Activated CD8-positive, alpha-beta memory T cell treated with anti-CD3 and anti-CD28 coated beads, Interleukin-2, amount 10 ng/mL, durations not matched to agents 7 days and 5 days (primary cell): ENCODE measurements around the gene PIH1D1. TPM values are rescaled to one million over a fixed set of nuclear protein-coding genes. Genes with fewer than 3 reads are reported as not detected.
A peak's percentile ranks its signal among the peaks of the same experiment; 100 is the strongest.

Experiments used
- ATAC-seq: fragments of 150-1000 bp; cut with Tn5 transposase; one replicate; pipeline ENCODE4 v1.10.0; 2021; ENCODE audit warnings: moderate library complexity
- CTCF ChIA-PET: fragments of 350-600 bp; sonication (Branson Sonifier 250); formaldehyde crosslinking; loops from one replicate; lab custom pipeline; 2021; ENCODE audit warnings: antibody characterized with exemption; lab: Charles Lee
- DNase-seq: peaks from one replicate; pipeline ENCODE4 v3.0.0-alpha.2; 2020
- H3K27ac Mint-ChIP-seq: one replicate; pipeline ENCODE4 v1.8.0; 2021; ENCODE audit warnings: mild to moderate bottlenecking, mixed read lengths
- H3K27me3 Mint-ChIP-seq: one replicate; pipeline ENCODE4 v1.8.0; 2021; ENCODE audit warnings: mixed read lengths
- H3K36me3 Mint-ChIP-seq: one replicate; pipeline ENCODE4 v1.8.0; 2021; ENCODE audit warnings: mild to moderate bottlenecking, mixed read lengths
- H3K4me1 Mint-ChIP-seq: one replicate; pipeline ENCODE4 v1.8.0; 2021; ENCODE audit warnings: mixed read lengths
- H3K4me3 Mint-ChIP-seq: one replicate; pipeline ENCODE4 v1.8.0; 2021; ENCODE audit warnings: mild to moderate bottlenecking, moderate library complexity, mixed read lengths
- H3K9me3 Mint-ChIP-seq: one replicate; pipeline ENCODE4 v1.8.0; 2022; ENCODE audit warnings: low read depth, mixed read lengths
- total RNA-seq, 2 experiments: library from RNA; stranded (reverse); gene quantifications; one replicate each; pipeline ENCODE4 v1.2.3, GENCODE V29; 2021

Gene PIH1D1
- total RNA-seq, 2 experiments from 2014 or later, result 148 to 158 TPM

GRCh38 chr19:49489601-49490167 lies 38.1 kb upstream of the PIH1D1 start:
- peak; percentile 77 for DNase-seq
- CTCF ChIA-PET, result interaction anchor here (0.9 to 3.0 kb wide), 9 partner anchors 14 to 189 kb away, joined by 3 to 19 read pairs (median 6); partner anchors contain the start of genes FLT3LG, NOSIP and SCAF1
- peaks cover 57% of the 10 kb centered on the region for H3K4me1 Mint-ChIP-seq
- H3K27me3 Mint-ChIP-seq, result no peaks in the 10 kb centered on the region
- peaks cover 75% of the 10 kb centered on the region for H3K36me3 Mint-ChIP-seq
- ATAC-seq, result peak; percentile 16
- H3K9me3 Mint-ChIP-seq, result no peaks in the 10 kb centered on the region
- H3K4me3 Mint-ChIP-seq, result peak overlapping the region; percentile 98
- peak overlapping the region; percentile 94 for H3K27ac Mint-ChIP-seq

DNA sequence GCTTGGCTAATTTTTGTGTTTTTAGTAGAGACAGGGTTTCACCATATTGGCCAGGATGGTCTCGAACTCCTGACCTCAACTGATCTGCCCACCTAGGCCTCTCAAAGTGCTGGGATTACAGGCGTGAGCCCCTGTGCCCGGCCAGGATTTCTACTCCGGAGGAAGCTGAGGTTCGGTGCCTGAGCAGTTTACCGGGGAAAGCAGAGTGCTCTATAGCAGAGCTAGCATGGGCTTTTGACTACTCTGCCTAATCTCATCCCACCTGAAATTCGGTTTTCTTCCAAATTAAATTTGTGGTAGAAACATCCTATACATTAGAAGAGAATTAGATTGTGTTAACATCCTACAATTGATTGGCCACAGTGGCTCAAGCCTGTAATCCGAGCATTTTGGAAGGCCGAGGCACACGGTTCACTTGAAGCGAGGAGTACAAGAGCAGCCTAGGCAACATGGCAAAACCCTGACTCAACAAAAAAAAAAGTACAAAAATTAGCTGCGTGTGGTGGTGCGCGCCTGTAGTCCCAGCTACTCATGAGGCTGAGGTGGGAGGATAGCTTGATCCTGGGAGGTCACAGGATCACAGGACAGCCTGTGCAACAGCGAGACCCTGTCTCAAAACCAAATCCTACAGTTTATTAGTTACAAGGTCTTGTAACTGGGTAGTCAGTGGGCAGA lies 37.4 kb upstream of the PIH1D1 start:
- DNase-seq (no peak), ATAC-seq (no peak)
- Mint-ChIP-seq H3K36me3 (peaks cover 75% of the 10 kb centered on the region), H3K9me3 (no peaks in the 10 kb centered on the region), H3K4me1 (peaks cover 58% of the 10 kb centered on the region), H3K27me3 (no peaks in the 10 kb centered on the region), H3K4me3 (peak overlapping the region; percentile 98), H3K27ac (peak overlapping the region; percentile 94)
- CTCF ChIA-PET, result interaction anchor here (0.9 to 3.0 kb wide), 10 partner anchors 8 to 190 kb away, joined by 3 to 19 read pairs (median 6); partner anchors contain the start of genes NOSIP, PRMT1, RPS11 and SCAF1

GRCh38 chr19:49488046-49488862 lies 36.6 kb upstream of the PIH1D1 start:
- Mint-ChIP-seq H3K4me1 (peaks cover 54% of the 10 kb centered on the region), H3K36me3 (peaks cover 75% of the 10 kb centered on the region), H3K9me3 (no peaks in the 10 kb centered on the region), H3K27me3 (no peaks in the 10 kb centered on the region), H3K27ac (peak overlapping the region; percentile 94), H3K4me3 (peak overlapping the region; percentile 98)
- ATAC-seq (no peak), DNase-seq (no peak)
- CTCF ChIA-PET, result interaction anchor here (0.9 to 3.0 kb wide), 10 partner anchors 8 to 191 kb away, joined by 3 to 19 read pairs (median 6); partner anchors contain the start of genes PRMT1, PRR12, RPS11 and SCAF1

GRCh38 chr19:49487277-49488045 lies 35.8 kb upstream of the PIH1D1 start, which contains the start of gene RPL13A:
Gene RPL13A (plus strand): TSS chr19:49487608. CDS start chr19:49487630, 22 bp downstream.
- peak; percentile 88 for ATAC-seq
- H3K27ac Mint-ChIP-seq, result peak within 1 kb of the TSS; percentile 94
- peaks cover 46% of the 10 kb centered on the region for H3K4me1 Mint-ChIP-seq
- no peaks in the 10 kb centered on the region for H3K9me3 Mint-ChIP-seq
- CTCF ChIA-PET, result interaction anchor here (1.0 to 3.0 kb wide), 6 partner anchors 9 to 103 kb away, joined by 3 to 19 read pairs (median 10); partner anchors contain the start of genes PRR12 and RPS11
- peaks cover 67% of the 10 kb centered on the region for H3K36me3 Mint-ChIP-seq
- H3K4me3 Mint-ChIP-seq, result peak within 1 kb of the TSS; percentile 98
- H3K27me3 Mint-ChIP-seq, result no peaks in the 10 kb centered on the region
- peak; percentile 100 for DNase-seq

DNA sequence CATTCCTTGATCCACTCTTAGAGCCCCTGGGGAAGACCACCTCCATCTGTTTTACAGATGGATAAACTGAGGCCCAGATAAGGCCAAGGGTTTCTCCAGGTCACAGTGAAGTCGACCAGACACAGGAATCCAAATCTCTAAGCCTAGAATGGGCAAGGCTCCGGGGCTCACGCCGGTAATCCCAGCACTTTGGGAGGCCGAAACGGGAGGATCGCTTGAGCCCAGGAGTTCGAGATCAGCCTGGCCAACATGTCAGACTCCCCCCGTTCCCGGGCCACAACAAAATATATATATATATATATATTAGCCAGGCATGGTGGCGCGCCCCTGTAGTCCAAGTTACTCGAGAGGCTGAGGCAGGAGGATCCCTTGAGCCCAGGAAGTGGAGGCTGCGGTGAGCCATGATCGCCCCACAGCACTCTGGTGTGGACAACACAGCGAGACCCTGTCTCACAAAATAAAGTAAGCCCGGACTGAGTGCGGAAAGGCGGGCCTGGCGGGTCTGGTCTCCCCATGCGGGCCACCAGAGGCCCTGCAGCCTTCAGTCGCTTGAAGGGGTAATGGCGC lies 35.2 kb upstream of the PIH1D1 start:
- DNase-seq (no peak), ATAC-seq (no peak)
- Mint-ChIP-seq H3K4me3 (peak overlapping the region; percentile 98), H3K9me3 (no peaks in the 10 kb centered on the region), H3K4me1 (peaks cover 40% of the 10 kb centered on the region), H3K27ac (peak overlapping the region; percentile 94), H3K36me3 (peaks cover 64% of the 10 kb centered on the region), H3K27me3 (no peaks in the 10 kb centered on the region)
- CTCF ChIA-PET, result interaction anchor here (1.4 to 3.2 kb wide), 4 partner anchors 11 to 60 kb away, joined by 3 to 19 read pairs (median 13); no protein-coding TSS in a partner anchor

DNA sequence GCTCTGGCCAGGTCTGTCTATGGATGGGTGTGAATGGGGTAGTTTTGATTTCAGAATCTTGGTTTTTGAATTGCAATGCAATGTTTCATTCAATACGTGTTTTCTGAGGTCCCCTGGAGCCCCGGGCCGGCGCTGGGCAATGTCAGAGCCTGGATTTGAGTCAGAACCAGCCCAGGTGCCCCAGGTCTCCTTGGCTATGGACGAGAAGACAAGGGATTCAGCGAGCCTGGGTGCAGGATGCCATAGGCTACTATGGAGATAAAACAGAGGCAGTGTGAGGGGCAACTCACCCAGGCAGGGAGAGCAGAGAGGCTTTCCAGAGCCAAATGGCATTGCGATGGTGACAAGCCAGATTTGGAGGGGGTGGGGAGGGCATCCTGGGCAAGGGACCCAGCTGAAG lies 34.6 kb upstream of the PIH1D1 start:
- H3K27ac Mint-ChIP-seq, result peak overlapping the region; percentile 65
- no peak for ATAC-seq
- no peak for DNase-seq
- H3K4me1 Mint-ChIP-seq, result peaks cover 35% of the 10 kb centered on the region
- H3K4me3 Mint-ChIP-seq, result no peak overlapping the region
- CTCF ChIA-PET, result interaction anchor here (0.6 to 3.2 kb wide), 2 partner anchors 10 to 13 kb away, joined by 3 to 14 read pairs; partner anchors contain the start of gene FLT3LG
- no peaks in the 10 kb centered on the region for H3K9me3 Mint-ChIP-seq
- no peaks in the 10 kb centered on the region for H3K27me3 Mint-ChIP-seq
- H3K36me3 Mint-ChIP-seq, result peaks cover 62% of the 10 kb centered on the region

DNA sequence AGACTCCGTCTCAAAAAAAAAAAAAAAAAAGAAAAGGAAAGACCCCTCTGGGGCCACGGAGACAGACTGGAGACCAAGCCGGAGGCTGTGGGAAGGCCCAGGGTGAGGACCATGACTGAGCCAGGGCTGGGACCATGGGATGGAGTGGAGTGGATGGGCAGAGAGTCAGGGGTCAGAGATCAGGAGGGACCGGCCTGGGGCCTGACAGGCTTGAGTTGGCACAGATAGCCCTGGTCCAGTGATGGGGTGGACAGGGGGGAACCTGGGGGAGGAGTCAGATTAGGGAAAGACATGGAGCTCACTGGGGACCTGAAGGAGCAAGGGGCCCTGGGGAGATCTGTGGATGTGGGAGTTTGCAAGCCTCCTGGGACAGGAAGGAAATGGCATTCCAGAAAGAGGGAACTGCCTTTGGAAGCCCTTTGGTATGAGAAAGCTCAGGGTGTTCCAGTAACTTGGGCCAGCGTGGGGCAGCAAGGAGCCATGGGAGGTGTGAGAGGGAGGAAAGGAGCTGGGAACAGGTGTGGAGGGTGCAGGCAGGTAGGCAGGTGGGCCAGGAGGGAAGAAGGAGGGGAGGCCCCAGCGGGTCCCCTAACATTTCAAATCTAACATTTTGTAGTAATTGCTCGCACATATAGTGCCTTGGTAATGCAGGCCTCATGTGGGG lies 29.5 kb upstream of the PIH1D1 start:
- Mint-ChIP-seq H3K27ac (peak overlapping the region; percentile 43), H3K4me1 (peaks cover 12% of the 10 kb centered on the region), H3K27me3 (no peaks in the 10 kb centered on the region), H3K9me3 (no peaks in the 10 kb centered on the region), H3K4me3 (no peak overlapping the region), H3K36me3 (peaks cover 24% of the 10 kb centered on the region)
- DNase-seq (no peak), ATAC-seq (no peak)
- CTCF ChIA-PET, result interaction anchor here (1.4 to 1.5 kb wide), 2 partner anchors 15 to 90 kb away, joined by 3 to 4 read pairs; partner anchors contain the start of gene RPS11

DNA sequence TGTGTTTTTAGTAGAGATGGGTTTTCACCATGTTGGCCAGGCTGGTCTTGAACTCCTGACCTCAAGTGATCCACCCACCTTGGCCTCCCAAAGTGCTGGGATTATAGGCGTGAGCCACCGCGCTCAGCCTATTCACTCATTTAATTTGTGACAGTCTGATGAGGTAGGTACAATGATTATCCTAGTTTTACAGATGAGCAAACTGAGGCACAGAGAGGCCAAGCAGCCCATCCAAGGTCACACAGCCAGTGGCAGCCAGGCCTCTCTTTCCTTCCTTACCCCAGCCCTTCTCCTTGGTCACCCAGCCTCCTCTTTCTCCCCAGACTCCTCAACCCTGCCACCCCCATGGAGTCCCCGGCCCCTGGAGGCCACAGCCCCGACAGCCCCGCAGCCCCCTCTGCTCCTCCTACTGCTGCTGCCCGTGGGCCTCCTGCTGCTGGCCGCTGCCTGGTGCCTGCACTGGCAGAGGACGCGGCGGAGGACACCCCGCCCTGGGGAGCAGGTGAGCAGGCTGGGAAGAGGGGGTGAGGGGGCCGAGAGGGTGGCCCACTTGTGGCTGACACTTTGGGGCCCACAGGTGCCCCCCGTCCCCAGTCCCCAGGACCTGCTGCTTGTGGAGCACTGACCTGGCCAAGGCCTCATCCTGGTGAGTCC lies 28.5 kb upstream of the PIH1D1 start:
- DNase-seq, result no peak
- CTCF ChIA-PET, result interaction anchor here (1.5 kb wide), 1 partner anchor 16 kb away, joined by 4 read pairs; the partner anchor contains the start of gene RPS11
- H3K27me3 Mint-ChIP-seq, result no peaks in the 10 kb centered on the region

GRCh38 chr19:49475995-49476880 lies 24.6 kb upstream of the PIH1D1 start:
- peaks cover 17% of the 10 kb centered on the region for H3K36me3 Mint-ChIP-seq
- DNase-seq, result peak; percentile 86
- no peaks in the 10 kb centered on the region for H3K9me3 Mint-ChIP-seq
- peak overlapping the region; percentile 87 for H3K4me3 Mint-ChIP-seq
- CTCF ChIA-PET, result interaction anchor here (0.6 to 2.8 kb wide), 32 partner anchors 9 to 371 kb away, joined by 3 to 19 read pairs (median 4); partner anchors contain the start of genes GFY, NOSIP, PIH1D1 and PRRG2
- peak overlapping the region; percentile 85 for H3K27ac Mint-ChIP-seq
- H3K27me3 Mint-ChIP-seq, result no peaks in the 10 kb centered on the region
- ATAC-seq, result peak; percentile 52
- H3K4me1 Mint-ChIP-seq, result peaks cover 36% of the 10 kb centered on the region

More for the DNA sequence above, 28.5 kb upstream of the PIH1D1 start:
- Mint-ChIP-seq H3K4me1 (peaks cover 16% of the 10 kb centered on the region), H3K4me3 (no peak overlapping the region), H3K36me3 (peaks cover 25% of the 10 kb centered on the region), H3K27ac (no peak overlapping the region), H3K9me3 (no peaks in the 10 kb centered on the region)
- ATAC-seq, result no peak

GRCh38 chr19:49475191-49475917 lies 23.7 kb upstream of the PIH1D1 start:
- DNase-seq, result no peak
- H3K9me3 Mint-ChIP-seq, result no peaks in the 10 kb centered on the region
- H3K36me3 Mint-ChIP-seq, result peaks cover 14% of the 10 kb centered on the region
- H3K27me3 Mint-ChIP-seq, result no peaks in the 10 kb centered on the region
- H3K4me1 Mint-ChIP-seq, result peaks cover 44% of the 10 kb centered on the region
- ATAC-seq, result peak; percentile 2
- CTCF ChIA-PET, result interaction anchor here (0.6 to 2.8 kb wide), 22 partner anchors 10 to 209 kb away, joined by 3 to 19 read pairs (median 4); partner anchors contain the start of genes GFY, NOSIP, PIH1D1 and PRRG2
- peak overlapping the region; percentile 87 for H3K4me3 Mint-ChIP-seq
- H3K27ac Mint-ChIP-seq, result peak overlapping the region; percentile 85
